GM10248 (cell line): Measurements from ENCODE around the gene CISD3.

ENCODE experiments used
- CTCF ChIA-PET: fragments of 300-600 bp; sonication (Branson Sonifier 250); formaldehyde crosslinking; extraction: SDS; loops from one replicate; lab custom pipeline; 2021; ENCODE audit warnings: antibody characterized with exemption; lab: Yijun Ruan, JAX
- POLR2A ChIA-PET: fragments of 350-650 bp; sonication (Branson Sonifier 250); formaldehyde crosslinking; extraction: SDS; loops from one replicate; lab custom pipeline; 2020; ENCODE audit warnings: antibody characterized with exemption; lab: Yijun Ruan, JAX
- DNase-seq: peaks from one replicate; pipeline ENCODE4 v3.0.0; 2012; ENCODE audit errors: extremely low spot score
- CTCF ChIP-seq: IDR thresholded peaks from 2 replicates; pipeline ENCODE4 v1.5.1; 2012; ENCODE audit warnings: mild to moderate bottlenecking, low read depth; ENCODE audit errors: extremely low read depth, missing control alignments, control extremely low read depth

CISD3 gene

GRCh38 chr17:38746004-38746848 lies 16.1 kb downstream of the CISD3 start:
- no peak for TF ChIP-seq CTCF
- no peak for DNase-seq
- POLR2A ChIA-PET = no interaction called here
- CTCF ChIA-PET = interaction anchor here (1.0 to 4.1 kb wide), 5 partner anchors 10 to 188 kb away, joined by 3 to 37 read pairs (median 6); no protein-coding TSS in a partner anchor

DNA sequence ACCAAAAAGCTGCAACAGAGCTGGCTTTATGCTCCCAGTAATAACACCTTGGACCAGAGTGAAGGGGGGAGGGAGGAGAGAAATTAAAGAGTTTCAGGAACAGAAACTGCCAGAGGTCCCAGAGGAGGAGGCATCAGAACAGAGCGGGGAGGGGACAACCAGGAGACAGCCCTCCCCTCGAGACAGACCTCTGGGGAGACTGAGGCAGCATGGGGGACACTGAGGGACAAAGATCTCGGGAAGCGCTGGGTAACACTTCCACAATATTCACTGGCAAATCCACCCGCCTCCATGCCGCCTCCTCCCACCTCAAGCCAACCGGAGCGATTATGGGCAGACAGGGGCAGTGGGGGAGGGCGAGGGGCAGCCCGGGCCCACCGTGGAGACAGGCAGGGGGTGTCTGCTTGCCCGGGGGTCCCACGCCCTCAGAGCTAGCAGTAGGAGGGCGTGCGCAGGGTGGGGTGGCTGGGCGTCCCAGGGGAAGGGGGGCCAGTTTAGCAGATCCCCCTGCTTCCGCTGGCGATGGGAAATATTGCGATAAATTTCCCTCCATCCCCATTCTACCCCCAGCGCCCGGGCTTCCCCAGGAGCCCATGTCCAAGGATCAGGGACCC lies 16.8 kb downstream of the CISD3 start:
- CTCF ChIA-PET = interaction anchor here (1.0 to 4.1 kb wide), 4 partner anchors 11 to 189 kb away, joined by 3 to 37 read pairs (median 6); no protein-coding TSS in a partner anchor
- POLR2A ChIA-PET = no interaction called here
- no peak for DNase-seq
- no peak for TF ChIP-seq CTCF

GRCh38 chr17:38747463-38748148 lies 17.5 kb downstream of the CISD3 start:
- ChIA-PET POLR2A (no interaction called here), CTCF (interaction anchor here (4.1 kb wide), 1 partner anchor 12 kb away, joined by 37 read pairs; no protein-coding TSS in a partner anchor)
- peak; percentile 76 for DNase-seq
- peak; percentile 28 for TF ChIP-seq CTCF

DNA sequence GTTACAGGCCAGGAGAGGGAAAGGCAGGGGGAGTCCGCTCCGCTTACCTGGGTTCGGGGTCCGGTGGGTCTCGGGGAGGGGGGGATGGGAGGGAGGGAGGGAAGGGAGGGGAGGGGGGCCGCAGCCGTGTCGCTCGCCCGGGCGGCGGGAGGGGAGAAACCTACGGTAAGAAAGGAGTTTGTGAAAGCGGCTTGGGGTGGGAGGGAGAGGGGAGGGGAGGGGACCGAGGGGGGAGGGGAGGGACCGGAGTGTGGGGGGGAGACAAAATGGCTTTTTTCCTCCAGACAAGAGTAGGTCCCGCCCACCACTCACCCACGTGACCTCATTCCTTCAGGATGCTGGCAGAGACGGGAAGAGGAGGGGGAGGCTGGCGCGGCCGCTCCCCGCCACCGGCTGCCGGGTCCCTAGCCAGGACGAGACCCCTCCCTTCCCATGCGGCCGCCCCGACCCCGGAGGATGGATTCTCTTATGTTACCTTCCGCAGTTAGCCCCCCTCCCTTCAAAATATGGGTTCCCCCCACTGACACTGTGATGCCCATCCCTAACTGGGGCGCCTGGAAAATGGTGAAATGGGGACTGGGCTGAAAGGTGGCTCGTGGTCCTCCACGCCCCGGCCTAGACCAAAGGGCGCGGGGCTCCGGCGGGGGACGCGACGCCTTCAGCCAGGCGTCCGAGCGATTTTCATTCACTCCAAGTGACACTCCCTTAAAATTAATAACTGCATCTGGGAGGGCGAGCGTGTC lies 18.2 kb downstream of the CISD3 start, which contains the start of gene PCGF2:
TSS of gene PCGF2 (minus strand) at position 188 of the 743 bp plus-strand sequence. CDS start 7,934 bp downstream, outside the sequence.
- no peak for DNase-seq
- ChIA-PET CTCF (no interaction called here), POLR2A (no interaction called here)
- no peak for TF ChIP-seq CTCF

DNA sequence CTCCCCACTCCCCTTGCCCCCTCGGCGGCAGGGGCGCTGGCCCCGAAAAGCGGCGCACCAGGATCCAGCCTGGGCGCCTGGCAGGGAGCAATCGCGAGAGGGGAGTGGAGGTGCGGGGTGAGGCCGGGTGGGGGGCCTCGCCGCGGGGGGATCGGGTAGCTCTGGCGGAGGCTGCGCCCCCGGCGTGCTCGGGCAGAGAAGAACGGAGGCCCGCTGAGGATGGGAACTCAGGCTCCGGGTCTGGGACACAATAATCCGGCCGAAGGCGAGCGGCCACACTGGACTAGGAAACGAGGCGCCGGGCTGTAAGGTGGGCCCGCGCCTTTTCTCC lies 18.7 kb downstream of the CISD3 start:
- POLR2A ChIA-PET = no interaction called here
- DNase-seq = no peak
- CTCF ChIA-PET = no interaction called here
- no peak for TF ChIP-seq CTCF
